Endothelial cell of umbilical vein (primary cell): Measurements from ENCODE around the gene BPTF. TPM values are rescaled to one million over a fixed set of nuclear protein-coding genes. Genes with fewer than 3 reads are reported as not detected.
A peak's percentile ranks its signal among the peaks of the same experiment; 100 is the strongest.
"Not testable (repeated sequence)": the region's sequence is repeated elsewhere in the genome, so short reads cannot be mapped to it uniquely, and the experiment has no call there.

Source experiments
- BruUV-seq: library from RNA; stranded (reverse); fragments of 400-500 nt; replicated peaks from 2 replicates; lab custom pipeline; 2021; lab: Mats Ljungman, UMichigan
- CTCF ChIA-PET: fragments of 300-600, 350-600 bp; sonication (Branson Sonifier 250); formaldehyde crosslinking; loops from one replicate; lab custom pipeline; 2021; ENCODE audit warnings: antibody characterized with exemption, inconsistent platforms; lab: Charles Lee
- POLR2A ChIA-PET: fragments of 300-600, 350-600 bp; sonication (Branson Sonifier 250); formaldehyde crosslinking; loops from one replicate; lab custom pipeline; 2021; ENCODE audit warnings: antibody characterized with exemption, inconsistent platforms; lab: Charles Lee
- DNase-seq: peaks from one replicate; pipeline ENCODE4 v3.0.0-alpha.2; 2011; ENCODE audit warnings: low read depth, low spot score
- FAIRE-seq: peaks from 2 replicates; lab custom pipeline; 2011; peaks lifted over from hg19 to GRCh38; lab: Jason Lieb, UNC
- H2AFZ ChIP-seq: 2 replicates; pipeline ENCODE4 v1.6.0; 2012; ENCODE audit warnings: low read depth, low read length, control low read depth, inconsistent platforms
- H3K27ac ChIP-seq: 2 replicates; pipeline ENCODE4 v1.5.1; 2011; ENCODE audit warnings: low read depth, mild to moderate bottlenecking, control low read depth, low read length, moderate library complexity; ENCODE audit not compliant: insufficient read depth
- H3K27me3 ChIP-seq, 2 experiments: 2 replicates each; pipeline versions ENCODE4 v1.6.0 to v1.6.1; 2011; ENCODE audit warnings: low read length in 2 of 2, mixed read lengths in 1 of 2; ENCODE audit not compliant: control insufficient read depth in 2 of 2, insufficient read depth in 2 of 2
- H3K36me3 ChIP-seq, 2 experiments: 2 replicates in 1 of 2; 3 replicates in 1 of 2; pipeline ENCODE4 v1.5.1; 2011; ENCODE audit warnings: low read length in 2 of 2, mild to moderate bottlenecking in 1 of 2, moderate library complexity in 1 of 2; ENCODE audit not compliant: control insufficient read depth in 2 of 2, insufficient read depth in 2 of 2; ENCODE audit errors: extremely low read depth in 1 of 2
- H3K4me1 ChIP-seq: 3 replicates; pipeline ENCODE4 v1.5.1; 2011; ENCODE audit warnings: mild to moderate bottlenecking, low read length; ENCODE audit not compliant: control insufficient read depth, insufficient read depth; ENCODE audit errors: extremely low read depth
- H3K4me2 ChIP-seq: 2 replicates; pipeline ENCODE4 v1.6.1; 2011; ENCODE audit warnings: low read length, control low read depth, mixed read lengths; ENCODE audit not compliant: insufficient read depth
- H3K4me3 ChIP-seq, 3 experiments: fragments of 200-600 bp in 1 of 3; sonication (generic), shearing (Covaris generic) in 1 of 3; replicated peaks in 1 of 3; 2 replicates each; pipeline ENCODE4 v1.5.1; 2011 to 2016; ENCODE audit warnings: control low read depth in 3 of 3, low read length in 3 of 3, mild to moderate bottlenecking in 2 of 3, inconsistent platforms in 1 of 3, low read depth in 1 of 3, moderate library complexity in 1 of 3; ENCODE audit not compliant: insufficient read depth in 1 of 3
- H3K79me2 ChIP-seq: 2 replicates; pipeline ENCODE4 v1.6.0; 2012; ENCODE audit warnings: low read length, inconsistent platforms; ENCODE audit not compliant: control insufficient read depth, insufficient read depth
- H3K9ac ChIP-seq: replicated peaks from 2 replicates; pipeline ENCODE3; 2011; ENCODE audit warnings: low read length, control low read depth; ENCODE audit not compliant: insufficient read depth; ENCODE audit errors: extremely low read depth
- H3K9me1 ChIP-seq: replicated peaks from 3 replicates; pipeline ENCODE4 v1.6.0; 2011; ENCODE audit warnings: mild to moderate bottlenecking, low read length; ENCODE audit not compliant: control insufficient read depth, insufficient read depth; ENCODE audit errors: extremely low read depth
- H3K9me3 ChIP-seq: replicated peaks from 2 replicates; pipeline ENCODE4 v1.5.1; 2012; ENCODE audit warnings: low read length, inconsistent platforms; ENCODE audit not compliant: control insufficient read depth, insufficient read depth
- H4K20me1 ChIP-seq: replicated peaks from 2 replicates; pipeline ENCODE3; 2011; ENCODE audit warnings: mild to moderate bottlenecking, low read length; ENCODE audit not compliant: control insufficient read depth, insufficient read depth; ENCODE audit errors: extremely low read depth
- CTCF ChIP-seq, 2 donors: IDR thresholded peaks; 1 replicate in 1 of 2; 2 replicates in 1 of 2; pipeline ENCODE4 v1.5.1; 2011; ENCODE audit warnings: low read length in 2 of 2, mild to moderate bottlenecking in 2 of 2, moderate library complexity in 2 of 2, control low read depth in 1 of 2, inconsistent platforms in 1 of 2, low read depth in 1 of 2; ENCODE audit not compliant: insufficient read depth in 1 of 2; ENCODE audit errors: extremely low read depth in 1 of 2
- EZH2 ChIP-seq: IDR thresholded peaks from 2 replicates; pipeline ENCODE4 v1.6.1; 2012; ENCODE audit warnings: borderline replicate concordance, low read depth, mild to moderate bottlenecking, moderate library complexity, low read length, inconsistent platforms; ENCODE audit not compliant: severe bottlenecking
- FOS ChIP-seq: IDR thresholded peaks from 2 replicates; pipeline ENCODE4 v1.6.1; 2011; ENCODE audit warnings: mild to moderate bottlenecking, low read length, moderate library complexity, borderline replicate concordance; ENCODE audit not compliant: insufficient read depth
- GATA2 ChIP-seq: IDR thresholded peaks from 2 replicates; pipeline ENCODE4 v1.7.0; 2011; ENCODE audit warnings: low read depth, mild to moderate bottlenecking, moderate library complexity, mixed read lengths, low read length; ENCODE audit not compliant: insufficient read length, insufficient read depth
- JUN ChIP-seq: IDR thresholded peaks from 2 replicates; pipeline ENCODE4 v1.6.1; 2011; ENCODE audit warnings: borderline replicate concordance, low read depth; ENCODE audit not compliant: insufficient read length, insufficient read depth
- MYC ChIP-seq: IDR thresholded peaks from one replicate; pipeline ENCODE4 v1.6.1; 2011; ENCODE audit warnings: mild to moderate bottlenecking, low read depth, low read length
- POLR2A ChIP-seq: IDR thresholded peaks from 2 replicates; pipeline ENCODE4 v1.6.1; 2012; ENCODE audit warnings: low read depth, mild to moderate bottlenecking, control low read depth, low read length
- POLR2AphosphoS5 ChIP-seq: IDR thresholded peaks from 2 replicates; pipeline ENCODE4 v1.6.1; 2012; ENCODE audit warnings: low read depth, mild to moderate bottlenecking, control low read depth, low read length, moderate library complexity; ENCODE audit not compliant: insufficient read depth
- dilution Hi-C: fragments of 300-500 bp; cut with MboI; formaldehyde crosslinking; loops from one replicate; pipeline ENCODE4 v1.15.0; 2019; ENCODE audit warnings: low sequenced_read_pairs; ENCODE audit not compliant: extremely low pct_ligation_motif_present
- intact Hi-C: fragments of 100-400 bp; cut with micrococcal nuclease; formaldehyde crosslinking; loops from one replicate; pipeline ENCODE4 v1.10.0; 2022
- polyA plus RNA-seq, 4 experiments: library from polyadenylated mRNA; depleted of rRNA in 3 of 4; stranded (reverse) in 3 of 4; unstranded in 1 of 4; fragments of >200 nt; gene quantifications; 2 replicates each; pipeline versions ENCODE4 v1.2.1 to v1.2.3, GENCODE V29; 2011 to 2012; ENCODE audit warnings: missing spikeins in 1 of 4
- total RNA-seq: library from RNA; stranded (reverse); gene quantifications from 2 replicates; pipeline ENCODE4 v1.2.3, GENCODE V29; 2021
- TF ChIP-seq, protein P1 (sequence below): IDR thresholded peaks from 2 replicates; pipeline ENCODE4 v1.6.1; 2011; ENCODE audit not compliant: insufficient read depth, insufficient read length

Gene BPTF
- total and polyA plus RNA-seq, 2 donors (not counting 3 experiments of a cell fraction or from before 2014, with no cell fraction given): 41.0 to 88.1 TPM

DNA sequence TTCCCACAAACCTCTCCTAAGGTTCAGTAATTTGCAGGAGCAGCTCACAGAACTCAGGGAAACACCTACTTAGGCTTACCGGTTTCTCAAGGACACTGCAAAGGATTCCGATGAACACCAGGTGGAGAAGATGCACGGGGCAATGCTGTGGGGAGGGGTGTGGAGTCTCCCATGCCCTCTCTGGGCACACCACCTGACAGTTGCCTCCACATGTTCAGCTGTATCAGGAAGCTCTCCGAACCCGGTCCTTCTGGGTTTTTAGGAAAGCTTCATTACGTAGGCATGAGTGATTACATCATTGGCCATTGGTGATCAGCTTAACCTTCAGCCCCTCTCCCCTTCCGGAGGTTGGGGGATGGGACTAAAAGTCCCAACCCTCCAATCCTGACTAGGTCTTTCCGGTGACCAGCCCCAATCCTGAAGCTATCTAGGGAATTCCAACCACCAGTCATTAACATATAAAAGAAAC is 149.3 kb downstream of the BPTF start:
- TF ChIP-seq, protein P1, sequence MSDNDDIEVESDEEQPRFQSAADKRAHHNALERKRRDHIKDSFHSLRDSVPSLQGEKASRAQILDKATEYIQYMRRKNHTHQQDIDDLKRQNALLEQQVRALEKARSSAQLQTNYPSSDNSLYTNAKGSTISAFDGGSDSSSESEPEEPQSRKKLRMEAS: no peak
- no peak for TF ChIP-seq GATA2
- TF ChIP-seq EZH2: no peak
- TF ChIP-seq POLR2A: no peak
- no peak for TF ChIP-seq JUN
- no peak for TF ChIP-seq FOS
- TF ChIP-seq MYC: no peak
- no peak for TF ChIP-seq CTCF (IDR thresholded peaks at IDR 0.05; ENCODE audit: extremely low read depth in 1 of 2, insufficient read depth in 1 of 2, low read depth in 1 of 2, low read length in 2 of 2)
- TF ChIP-seq POLR2AphosphoS5: no peak
- ChIA-PET POLR2A (no interaction called here), CTCF (no interaction called here)
- Histone ChIP-seq H3K4me3 (no peak overlapping the region), H3K9me1 (no peaks in the 10 kb centered on the region), H3K9ac (no peak overlapping the region), H3K27ac (peak overlapping the region; percentile 54), H4K20me1 (no peaks in the 10 kb centered on the region), H3K4me1 (peaks cover 13% of the 10 kb centered on the region), H3K27me3 (no peaks in the 10 kb centered on the region), H3K79me2 (no peaks in the 10 kb centered on the region), H3K36me3 (peaks cover 0 to 3% of the 10 kb centered on the region in 2 experiments), H3K4me2 (no peak overlapping the region), H2AFZ (no peak overlapping the region), H3K9me3 (no peaks in the 10 kb centered on the region)
- FAIRE-seq: peak; percentile 74
- intact Hi-C loops (no loop called here), dilution Hi-C loops (no loop called here)
- no TSS peak for BruUV-seq
- peak; percentile 25 for DNase-seq

- POLR2A ChIA-PET, H3K9ac ChIP-seq, dilution Hi-C loops, H3K36me3 ChIP-seq, intact Hi-C loops, H3K4me2 ChIP-seq, H4K20me1 ChIP-seq, H3K9me3 ChIP-seq, H3K27me3 ChIP-seq, H2AFZ ChIP-seq, BruUV-seq, H3K4me3 ChIP-seq, H3K79me2 ChIP-seq, FAIRE-seq, H3K27ac ChIP-seq, DNase-seq, H3K9me1 ChIP-seq: not testable (repeated sequence)
- peaks cover 13% of the 10 kb centered on the region for H3K4me1 ChIP-seq
- CTCF ChIA-PET: interaction anchor here (1.0 kb wide), 1 partner anchor 13 kb away, joined by 3 read pairs; no protein-coding TSS in a partner anchor
These were observed 151.0 kb downstream of the BPTF start for GRCh38 chr17:67976306-67976705.
